ENCODE measurements around the gene DRAP1.

Gene DRAP1

GRCh38 chr11:65894034-65894591, 25.1 kb upstream of the DRAP1 start:
- TF ChIP-seq SIN3A (IDR thresholded peaks at IDR 0.05; ENCODE audit: borderline replicate concordance, insufficient read depth, low read length) (no peak), TAF1 (IDR thresholded peaks at IDR 0.05; ENCODE audit: borderline replicate concordance, insufficient read depth, low read length) (no peak), FOXP2 (optimal IDR thresholded peaks at IDR 0.05; ENCODE audit: borderline replicate concordance, extremely low read depth, extremely low read length, insufficient read depth) (no peak), POLR2AphosphoS5 (IDR thresholded peaks at IDR 0.05; ENCODE audit: low read depth, low read length) (no peak), REST (IDR thresholded peaks at IDR 0.05; ENCODE audit: insufficient read depth in 1 of 2, low read depth in 2 of 2, low read length in 2 of 2) (no peak)

GRCh38 chr11:65895482-65895981, 23.7 kb upstream of the DRAP1 start:
- no peak for TF ChIP-seq FOXP2 (optimal IDR thresholded peaks at IDR 0.05; ENCODE audit: borderline replicate concordance, extremely low read depth, extremely low read length, insufficient read depth)
- TF ChIP-seq POLR2AphosphoS5 (IDR thresholded peaks at IDR 0.05; ENCODE audit: low read depth, low read length), result peak; percentile 41

GRCh38 chr11:65896034-65896999, 22.9 kb upstream of the DRAP1 start:
- TF ChIP-seq POLR2AphosphoS5 (IDR thresholded peaks at IDR 0.05; ENCODE audit: low read depth, low read length), result no peak
- no peak for TF ChIP-seq REST (IDR thresholded peaks at IDR 0.05; ENCODE audit: insufficient read depth in 1 of 2, low read depth in 2 of 2, low read length in 2 of 2)
- TF ChIP-seq SIN3A (IDR thresholded peaks at IDR 0.05; ENCODE audit: borderline replicate concordance, insufficient read depth, low read length), result no peak
- no peak for TF ChIP-seq FOXP2 (optimal IDR thresholded peaks at IDR 0.05; ENCODE audit: borderline replicate concordance, extremely low read depth, extremely low read length, insufficient read depth)
- no peak for TF ChIP-seq TAF1 (IDR thresholded peaks at IDR 0.05; ENCODE audit: borderline replicate concordance, insufficient read depth, low read length)

GRCh38 chr11:65897020-65897471, 22.2 kb upstream of the DRAP1 start:
- TF ChIP-seq SIN3A (IDR thresholded peaks at IDR 0.05; ENCODE audit: borderline replicate concordance, insufficient read depth, low read length) (no peak), TAF1 (IDR thresholded peaks at IDR 0.05; ENCODE audit: borderline replicate concordance, insufficient read depth, low read length) (no peak), POLR2AphosphoS5 (IDR thresholded peaks at IDR 0.05; ENCODE audit: low read depth, low read length) (no peak), REST (IDR thresholded peaks at IDR 0.05; ENCODE audit: insufficient read depth in 1 of 2, low read depth in 2 of 2, low read length in 2 of 2) (no peak), FOXP2 (optimal IDR thresholded peaks at IDR 0.05; ENCODE audit: borderline replicate concordance, extremely low read depth, extremely low read length, insufficient read depth) (no peak)

- no peak for TF ChIP-seq FOXP2 (optimal IDR thresholded peaks at IDR 0.05; ENCODE audit: borderline replicate concordance, extremely low read depth, extremely low read length, insufficient read depth)
- no peak for TF ChIP-seq POLR2AphosphoS5 (IDR thresholded peaks at IDR 0.05; ENCODE audit: low read depth, low read length)
- TF ChIP-seq TAF1 (IDR thresholded peaks at IDR 0.05; ENCODE audit: borderline replicate concordance, insufficient read depth, low read length), result no peak
- no peak for TF ChIP-seq REST (IDR thresholded peaks at IDR 0.05; ENCODE audit: insufficient read depth in 1 of 2, low read depth in 2 of 2, low read length in 2 of 2)
- no peak for TF ChIP-seq SIN3A (IDR thresholded peaks at IDR 0.05; ENCODE audit: borderline replicate concordance, insufficient read depth, low read length)
Measured at GRCh38 chr11:65898656-65899355, 20.4 kb upstream of the DRAP1 start.
